NT2/D1 (cell line): Measurements from ENCODE around the gene CDR2.

ENCODE experiments used
- YY1 ChIP-seq: IDR thresholded peaks from 2 replicates; pipeline ENCODE4 v1.6.1; 2011; ENCODE audit not compliant: insufficient read length, insufficient read depth
- ZNF274 ChIP-seq: IDR thresholded peaks from 2 replicates; pipeline ENCODE4 v1.6.1; 2011; ENCODE audit warnings: mild to moderate bottlenecking, low read depth, low read length

- TF ChIP-seq YY1 (no peak), ZNF274 (no peak)
Observed at GRCh38 chr16:22304411-22304810, 70.0 kb downstream of the CDR2 start.
